HCT116 (cell line): ENCODE measurements around the gene SIL1. TPM values are rescaled to one million over a fixed set of nuclear protein-coding genes. Genes with fewer than 3 reads are reported as not detected.

Source experiments
- ATAC-seq: fragments of 200-7000 bp; cut with Tn5 transposase; 2 replicates; pipeline ENCODE4 v1.9.1; 2020; ENCODE audit warnings: mild to moderate bottlenecking, moderate library complexity
- BruUV-seq: library from RNA; stranded (reverse); fragments of 400-500 nt; replicated peaks from 2 replicates; lab custom pipeline; 2021; lab: Mats Ljungman, UMichigan
- CTCF ChIA-PET: fragments of 300-600 bp; sonication (Branson Sonifier 250); formaldehyde crosslinking; loops from one replicate; lab custom pipeline; 2021; ENCODE audit warnings: antibody characterized with exemption; lab: Charles Lee
- POLR2A ChIA-PET: fragments of 300-600, 350-600 bp; sonication (Branson Sonifier 250); formaldehyde crosslinking; loops from one replicate; lab custom pipeline; 2021; ENCODE audit warnings: antibody characterized with exemption; lab: Charles Lee
- RAD21 ChIA-PET, 2 experiments: fragments of 300-600 bp; sonication (Branson Sonifier 250); formaldehyde crosslinking; loops; one replicate each; lab custom pipeline; 2023; ENCODE audit warnings: low total read pairs in 2 of 2; ENCODE audit not compliant: uncharacterized antibody in 2 of 2, unreplicated experiment in 2 of 2, low non-redundant PET in 1 of 2; lab: Charles Lee
- DNase-seq: peaks from one replicate; pipeline ENCODE4 v3.0.0-alpha.2; 2010; ENCODE audit warnings: low read depth, low spot score
- H2AFZ ChIP-seq: fragments of 200-600 bp; shearing (Covaris generic), sonication (generic); 2 replicates; pipeline ENCODE4 v1.6.1; 2017; ENCODE audit warnings: low read depth, mixed run types, mixed read lengths, antibody characterized with exemption, low read length; ENCODE audit not compliant: poor library complexity, severe bottlenecking
- H3K27ac ChIP-seq: 2 replicates; pipeline ENCODE4 v1.5.1; 2012; ENCODE audit warnings: low read depth, low read length
- H3K27me3 ChIP-seq: fragments of 200-600 bp; sonication (generic); 2 replicates; pipeline ENCODE4 v1.6.1; 2016; ENCODE audit warnings: mixed run types, low read length, mixed read lengths; ENCODE audit not compliant: insufficient read depth
- H3K36me3 ChIP-seq, 2 experiments: fragments of 200-500 bp in 1 of 2; fragments of 200-600 bp in 1 of 2; sonication (Bioruptor generic) in 1 of 2; sonication (generic) in 1 of 2; 2 replicates each; pipeline versions ENCODE4 v1.5.1 to v1.6.1; 2014 to 2016; ENCODE audit warnings: low read length in 2 of 2, inconsistent platforms in 1 of 2, mixed read lengths in 1 of 2, mixed run types in 1 of 2; ENCODE audit not compliant: insufficient read depth in 2 of 2, control insufficient read depth in 1 of 2
- H3K4me1 ChIP-seq, 2 experiments: fragments of 200-600 bp in 1 of 2; sonication (generic) in 1 of 2; 2 replicates each; pipeline versions ENCODE4 v1.5.1 to v1.6.1; 2012 to 2017; ENCODE audit warnings: low read length in 2 of 2, inconsistent platforms in 1 of 2, mild to moderate bottlenecking in 1 of 2, mixed read lengths in 1 of 2, mixed run types in 1 of 2, moderate library complexity in 1 of 2; ENCODE audit not compliant: insufficient read depth in 2 of 2, control insufficient read depth in 1 of 2
- H3K4me2 ChIP-seq: fragments of 200-600 bp; sonication (generic); 2 replicates; pipeline ENCODE4 v1.6.1; 2017; ENCODE audit warnings: mixed run types, low read length, mixed read lengths
- H3K4me3 ChIP-seq, 2 experiments: fragments of 200-600 bp in 1 of 2; sonication (generic) in 1 of 2; replicated peaks in 1 of 2; 2 replicates each; pipeline ENCODE4 v1.5.1; 2011 to 2016; ENCODE audit warnings: low read length in 2 of 2, control low read depth in 1 of 2, low read depth in 1 of 2, mild to moderate bottlenecking in 1 of 2, mixed read lengths in 1 of 2, mixed run types in 1 of 2
- H3K79me2 ChIP-seq: fragments of 200-600 bp; sonication (generic); 2 replicates; pipeline ENCODE4 v1.6.1; 2017; ENCODE audit warnings: mild to moderate bottlenecking, mixed run types, low read length, moderate library complexity, mixed read lengths; ENCODE audit not compliant: insufficient read depth
- H3K9ac ChIP-seq: fragments of 200-600 bp; sonication (generic); 2 replicates; pipeline ENCODE4 v1.6.1; 2016; ENCODE audit warnings: low read length, mixed read lengths
- H3K9me2 ChIP-seq: fragments of 200-600 bp; sonication (generic), shearing (Covaris generic); 2 replicates; pipeline ENCODE4 v1.6.1; 2017; ENCODE audit warnings: mixed run types, mild to moderate bottlenecking, moderate library complexity; ENCODE audit not compliant: insufficient read depth
- H3K9me3 ChIP-seq, 2 experiments: fragments of 200-500 bp in 1 of 2; fragments of 200-600 bp in 1 of 2; sonication (Bioruptor generic) in 1 of 2; sonication (generic) in 1 of 2; 2 replicates each; pipeline ENCODE4 v1.6.1; 2014 to 2017; ENCODE audit warnings: low read length in 2 of 2, mixed read lengths in 2 of 2, inconsistent platforms in 1 of 2, low read depth in 1 of 2, mild to moderate bottlenecking in 1 of 2, mixed run types in 1 of 2, moderate library complexity in 1 of 2; ENCODE audit not compliant: control insufficient read depth in 1 of 2, insufficient read depth in 1 of 2
- H4K20me1 ChIP-seq: fragments of 200-600 bp; sonication (generic), shearing (Covaris generic); 2 replicates; pipeline ENCODE4 v1.6.1; 2017; ENCODE audit warnings: mixed run types, mild to moderate bottlenecking, moderate library complexity; ENCODE audit not compliant: insufficient read depth
- ATF3 ChIP-seq: IDR thresholded peaks from 2 replicates; pipeline ENCODE4 v1.6.1; 2012
- CBX3 ChIP-seq: IDR thresholded peaks from 2 replicates; pipeline ENCODE4 v1.6.1; 2012; ENCODE audit warnings: low read depth
- CEBPB ChIP-seq: IDR thresholded peaks from 2 replicates; pipeline ENCODE4 v1.6.1; 2012; ENCODE audit warnings: low read depth
- CTCF ChIP-seq, 3 experiments: fragments of 200-600 bp in 1 of 3; sonication (generic) in 1 of 3; IDR thresholded peaks in 2 of 3; conservative IDR thresholded peaks in 1 of 3; 2 replicates each; pipeline ENCODE4 v1.5.1; 2012 to 2017; ENCODE audit warnings: low read depth in 2 of 3, low read length in 2 of 3, antibody characterized with exemption in 1 of 3, borderline replicate concordance in 1 of 3, control low read depth in 1 of 3, mild to moderate bottlenecking in 1 of 3, mixed read lengths in 1 of 3, mixed run types in 1 of 3, moderate library complexity in 1 of 3; ENCODE audit not compliant: insufficient read depth in 1 of 3
- EGR1 ChIP-seq: IDR thresholded peaks from 2 replicates; pipeline ENCODE4 v1.6.1; 2012; ENCODE audit warnings: low read depth
- ELF1 ChIP-seq: IDR thresholded peaks from 2 replicates; pipeline ENCODE4 v1.6.1; 2012; ENCODE audit warnings: low read depth, borderline replicate concordance
- FOSL1 ChIP-seq: IDR thresholded peaks from 2 replicates; pipeline ENCODE4 v1.6.1; 2012; ENCODE audit warnings: low read depth
- MAX ChIP-seq: IDR thresholded peaks from 2 replicates; pipeline ENCODE4 v1.6.1; 2012
- POLR2A ChIP-seq: IDR thresholded peaks from 2 replicates; pipeline ENCODE4 v1.7.0; 2011; ENCODE audit warnings: borderline replicate concordance; ENCODE audit not compliant: insufficient read depth, insufficient read length; ENCODE audit errors: extremely low read depth
- POLR2AphosphoS5 ChIP-seq: IDR thresholded peaks from 2 replicates; pipeline ENCODE4 v1.6.1; 2011; ENCODE audit warnings: mild to moderate bottlenecking, low read depth, low read length, moderate library complexity
- RAD21 ChIP-seq: IDR thresholded peaks from 2 replicates; pipeline ENCODE4 v1.6.1; 2012; ENCODE audit warnings: low read depth, mild to moderate bottlenecking
- REST ChIP-seq: IDR thresholded peaks from 2 replicates; pipeline ENCODE4 v1.6.1; 2012; ENCODE audit warnings: low read depth
- SRF ChIP-seq: IDR thresholded peaks from 2 replicates; pipeline ENCODE4 v1.6.1; 2012; ENCODE audit warnings: low read depth
- TCF7L2 ChIP-seq: IDR thresholded peaks from 2 replicates; pipeline ENCODE4 v1.7.0; 2011; ENCODE audit warnings: borderline replicate concordance, inconsistent platforms; ENCODE audit not compliant: insufficient read depth, insufficient read length; ENCODE audit errors: extremely low read depth
- YY1 ChIP-seq: IDR thresholded peaks from 2 replicates; pipeline ENCODE4 v1.6.1; 2011; ENCODE audit warnings: low read length, low read depth, moderate library complexity, mild to moderate bottlenecking; ENCODE audit not compliant: insufficient replicate concordance; ENCODE audit errors: extremely low read depth
- ZBTB33 ChIP-seq: IDR thresholded peaks from 2 replicates; pipeline ENCODE4 v1.6.1; 2011; ENCODE audit warnings: mild to moderate bottlenecking, low read length, moderate library complexity; ENCODE audit not compliant: insufficient replicate concordance; ENCODE audit errors: extremely low read depth
- ZFX ChIP-seq: fragments of 450-650 bp; IDR thresholded peaks from 2 replicates; pipeline ENCODE4 v1.6.1; 2017
- intact Hi-C: fragments of 100-400 bp; cut with micrococcal nuclease; formaldehyde crosslinking; loops from 2 replicates; pipeline ENCODE4 v1.10.0; 2022
- total RNA-seq: library from RNA; stranded (reverse); gene quantifications from one replicate; pipeline ENCODE4 v1.2.1, GENCODE V29; 2021; ENCODE audit not compliant: unreplicated experiment

The SIL1 gene
- total RNA-seq, 1 experiment from 2014 or later = 34.0 TPM

- TF ChIP-seq REST = no peak
- no peak for TF ChIP-seq ATF3
- no peak for TF ChIP-seq RAD21
- TF ChIP-seq POLR2A = no peak
- no peak for TF ChIP-seq EGR1
- no peak for TF ChIP-seq CEBPB
Measured at GRCh38 chr5:139017624-139018023, 180.5 kb downstream of the SIL1 start (continued).

- ChIA-PET CTCF (no interaction called here), POLR2A (no interaction called here), RAD21 (no interaction called here)
- no peaks in the 10 kb centered on the region for H4K20me1 ChIP-seq
- no peak overlapping the region for H3K4me3 ChIP-seq
- no peak overlapping the region for H2AFZ ChIP-seq
- no TSS peak for BruUV-seq
- intact Hi-C loops = no loop called here
- ATAC-seq = no peak
- no peaks in the 10 kb centered on the region for H3K27me3 ChIP-seq
- no peak for DNase-seq
- H3K9me3 ChIP-seq = no peaks in the 10 kb centered on the region
- no peaks in the 10 kb centered on the region for H3K36me3 ChIP-seq
- H3K79me2 ChIP-seq = no peaks in the 10 kb centered on the region
- H3K9ac ChIP-seq = no peak overlapping the region
- H3K4me1 ChIP-seq = peaks cover 0 to 14% of the 10 kb centered on the region in 2 experiments; a peak in 1 of 4 replicates
- H3K9me2 ChIP-seq = no peaks in the 10 kb centered on the region
- no peak overlapping the region for H3K4me2 ChIP-seq
- no peak overlapping the region for H3K27ac ChIP-seq
- TF ChIP-seq YY1 (no peak), ZBTB33 (no peak), ZFX (no peak), POLR2A (no peak), TCF7L2 (no peak), ATF3 (no peak), ELF1 (no peak), SRF (no peak), CEBPB (no peak), MAX (no peak), CBX3 (no peak), RAD21 (no peak), FOSL1 (no peak), CTCF (IDR thresholded peaks at IDR 0.05 in 2 of 3, conservative IDR thresholded peaks at IDR 0.05 in 1 of 3; ENCODE audit: borderline replicate concordance in 1 of 3, insufficient read depth in 1 of 3, low read depth in 2 of 3, low read length in 2 of 3) (no peak), POLR2AphosphoS5 (no peak)
Measured at GRCh38 chr5:139016186-139016585, 182.0 kb downstream of the SIL1 start.
